Uterus (tissue), 4 donors: ENCODE measurements around the gene GPRASP3. TPM values are rescaled to one million over a fixed set of nuclear protein-coding genes. Genes with fewer than 3 reads are reported as not detected.

Experiments used
- DNase-seq, 2 donors: peaks; one replicate each; pipeline ENCODE4 v3.0.0-alpha.2; 2019 to 2020
- H3K27ac ChIP-seq, 2 donors: fragments of 200-600 bp; sonication (generic); 1 replicate in 1 of 2; 2 replicates in 1 of 2; pipeline ENCODE4 v1.5.1; 2016 to 2018
- H3K27me3 ChIP-seq, 2 donors: fragments of 200-600 bp; sonication (generic); one replicate each; pipeline ENCODE4 v1.5.1; 2018 to 2019; ENCODE audit warnings: control low read depth in 1 of 2
- H3K36me3 ChIP-seq, 2 donors: fragments of 200-600 bp; sonication (generic); one replicate each; pipeline ENCODE4 v1.5.1; 2019; ENCODE audit warnings: control low read depth in 1 of 2
- H3K4me1 ChIP-seq, 2 donors: fragments of 200-600 bp; sonication (generic); one replicate each; pipeline ENCODE4 v1.5.1; 2018 to 2019; ENCODE audit warnings: control low read depth in 1 of 2
- H3K4me3 ChIP-seq, 2 donors: fragments of 200-600 bp; sonication (generic); 1 replicate in 1 of 2; 2 replicates in 1 of 2; pipeline ENCODE4 v1.5.1; 2018 to 2019; ENCODE audit warnings: mild to moderate bottlenecking in 1 of 2
- H3K9me3 ChIP-seq, 2 donors: fragments of 200-600 bp; sonication (generic); one replicate each; pipeline ENCODE4 v1.5.1; 2019; ENCODE audit warnings: control low read depth in 1 of 2
- POLR2A ChIP-seq, 2 donors: fragments of 450-650 bp; IDR thresholded peaks; one replicate each; pipeline ENCODE4 v1.6.1; 2016; ENCODE audit warnings: antibody characterized with exemption in 2 of 2, mild to moderate bottlenecking in 1 of 2, moderate library complexity in 1 of 2
- intact Hi-C: fragments of 100-400 bp; cut with DNase I; formaldehyde crosslinking; loops from one replicate; pipeline ENCODE4 v1.15.1; 2023; ENCODE audit warnings: low total_unique reads
- total RNA-seq, 4 donors: library from RNA; depleted of rRNA in 3 of 4; stranded (reverse); fragments of >200 nt in 3 of 4; gene quantifications; one replicate each; pipeline versions ENCODE4 v1.1.0 to v1.2.4, GENCODE V29; 2014 to 2023
- TF ChIP-seq, protein P1 (sequence below), 4 experiments: fragments of 200-600 bp in 2 of 4; fragments of 450-650 bp in 2 of 4; sonication (generic) in 2 of 4; IDR thresholded peaks; one replicate each; pipeline ENCODE4 v1.5.1; 2016 to 2019; ENCODE audit warnings: antibody characterized with exemption in 4 of 4, mild to moderate bottlenecking in 2 of 4, moderate library complexity in 1 of 4
- donor health status: DM: yes; HTN: yes; CAD: no.

Gene GPRASP3
- total RNA-seq, 4 donors from 2014 or later, result 2.4 to 26.2 (median 11.9) TPM

DNA sequence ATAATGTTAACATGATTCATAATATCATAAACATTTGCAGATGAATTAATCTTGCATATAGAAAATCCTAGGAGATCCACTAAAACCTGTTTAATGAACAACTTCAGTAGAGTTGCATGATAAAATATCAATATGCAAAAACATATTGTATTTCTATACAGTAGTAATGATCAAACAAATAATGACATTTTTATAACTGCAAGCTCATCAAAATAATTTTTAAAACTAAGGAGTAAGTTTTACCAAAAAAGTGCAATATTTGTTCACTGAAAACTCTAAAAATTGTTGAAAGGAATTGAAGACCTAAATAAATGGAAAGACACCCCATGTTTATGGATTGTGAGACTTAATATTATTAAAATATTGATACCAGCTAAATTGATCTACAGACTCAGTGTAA is 24.2 kb upstream of the GPRASP3 start:
- H3K4me3 ChIP-seq, result no peak overlapping the region
- no peak for DNase-seq
- TF ChIP-seq, protein P1, sequence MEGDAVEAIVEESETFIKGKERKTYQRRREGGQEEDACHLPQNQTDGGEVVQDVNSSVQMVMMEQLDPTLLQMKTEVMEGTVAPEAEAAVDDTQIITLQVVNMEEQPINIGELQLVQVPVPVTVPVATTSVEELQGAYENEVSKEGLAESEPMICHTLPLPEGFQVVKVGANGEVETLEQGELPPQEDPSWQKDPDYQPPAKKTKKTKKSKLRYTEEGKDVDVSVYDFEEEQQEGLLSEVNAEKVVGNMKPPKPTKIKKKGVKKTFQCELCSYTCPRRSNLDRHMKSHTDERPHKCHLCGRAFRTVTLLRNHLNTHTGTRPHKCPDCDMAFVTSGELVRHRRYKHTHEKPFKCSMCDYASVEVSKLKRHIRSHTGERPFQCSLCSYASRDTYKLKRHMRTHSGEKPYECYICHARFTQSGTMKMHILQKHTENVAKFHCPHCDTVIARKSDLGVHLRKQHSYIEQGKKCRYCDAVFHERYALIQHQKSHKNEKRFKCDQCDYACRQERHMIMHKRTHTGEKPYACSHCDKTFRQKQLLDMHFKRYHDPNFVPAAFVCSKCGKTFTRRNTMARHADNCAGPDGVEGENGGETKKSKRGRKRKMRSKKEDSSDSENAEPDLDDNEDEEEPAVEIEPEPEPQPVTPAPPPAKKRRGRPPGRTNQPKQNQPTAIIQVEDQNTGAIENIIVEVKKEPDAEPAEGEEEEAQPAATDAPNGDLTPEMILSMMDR (IDR thresholded peaks at IDR 0.05), result no peak
- TF ChIP-seq POLR2A (IDR thresholded peaks at IDR 0.05), result no peak
- no peaks in the 10 kb centered on the region for H3K27me3 ChIP-seq
- no peaks in the 10 kb centered on the region for H3K9me3 ChIP-seq
- no peaks in the 10 kb centered on the region for H3K36me3 ChIP-seq
- no peaks in the 10 kb centered on the region for H3K4me1 ChIP-seq
- intact Hi-C loops, result no loop called here
- H3K27ac ChIP-seq, result no peak overlapping the region

DNA sequence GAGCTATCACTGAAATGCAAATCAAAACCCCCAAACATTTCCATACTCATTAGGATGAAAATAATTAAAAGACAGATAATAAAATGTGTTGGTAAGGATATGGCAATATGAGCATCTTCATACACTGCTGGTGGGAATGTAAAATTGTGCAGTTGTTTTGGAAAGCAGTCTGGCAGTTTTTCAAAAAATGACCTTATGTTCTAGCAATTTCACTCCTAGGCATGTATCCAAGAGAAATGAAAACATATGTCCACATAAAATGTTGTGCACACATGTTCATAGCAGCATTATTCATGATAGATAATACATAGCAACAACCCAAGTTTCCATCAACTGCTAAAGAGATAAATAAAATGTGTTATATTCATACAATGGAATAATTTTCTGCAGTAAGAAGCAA is 23.0 kb upstream of the GPRASP3 start:
- no peak overlapping the region for H3K27ac ChIP-seq
- no peak for TF ChIP-seq POLR2A (IDR thresholded peaks at IDR 0.05)
- TF ChIP-seq, protein P1 (IDR thresholded peaks at IDR 0.05), result no peak
- no peaks in the 10 kb centered on the region for H3K9me3 ChIP-seq
- H3K4me1 ChIP-seq, result no peaks in the 10 kb centered on the region
- H3K4me3 ChIP-seq, result no peak overlapping the region
- no peak for DNase-seq
- H3K27me3 ChIP-seq, result no peaks in the 10 kb centered on the region
- intact Hi-C loops, result no loop called here
- H3K36me3 ChIP-seq, result no peaks in the 10 kb centered on the region

DNA sequence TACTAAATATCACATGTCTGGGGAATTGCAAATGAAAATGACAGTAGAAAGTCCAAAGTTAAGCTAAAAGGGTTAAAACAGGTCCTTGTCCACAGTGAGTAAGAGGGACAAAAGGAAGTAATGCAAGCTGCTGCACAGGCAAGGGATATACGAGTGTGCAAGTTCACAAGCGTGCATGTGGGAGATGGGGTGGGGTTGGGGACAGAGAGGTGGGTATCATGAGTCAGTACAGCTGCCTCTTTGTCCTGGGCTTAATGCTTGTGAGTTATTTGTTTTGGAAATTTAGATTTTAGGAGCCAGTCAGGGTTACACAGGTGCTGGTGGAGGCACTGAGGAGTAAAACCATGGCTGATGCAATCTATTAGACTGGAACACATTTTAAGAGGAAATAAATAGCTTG is 11.6 kb upstream of the GPRASP3 start:
- intact Hi-C loops, result no loop called here
- Histone ChIP-seq H3K36me3 (no peaks in the 10 kb centered on the region), H3K4me3 (no peak overlapping the region), H3K9me3 (no peaks in the 10 kb centered on the region), H3K4me1 (no peaks in the 10 kb centered on the region), H3K27ac (no peak overlapping the region), H3K27me3 (no peaks in the 10 kb centered on the region)
- no peak for DNase-seq
- no peak for TF ChIP-seq POLR2A (IDR thresholded peaks at IDR 0.05)
- TF ChIP-seq, protein P1 (IDR thresholded peaks at IDR 0.05), result no peak

DNA sequence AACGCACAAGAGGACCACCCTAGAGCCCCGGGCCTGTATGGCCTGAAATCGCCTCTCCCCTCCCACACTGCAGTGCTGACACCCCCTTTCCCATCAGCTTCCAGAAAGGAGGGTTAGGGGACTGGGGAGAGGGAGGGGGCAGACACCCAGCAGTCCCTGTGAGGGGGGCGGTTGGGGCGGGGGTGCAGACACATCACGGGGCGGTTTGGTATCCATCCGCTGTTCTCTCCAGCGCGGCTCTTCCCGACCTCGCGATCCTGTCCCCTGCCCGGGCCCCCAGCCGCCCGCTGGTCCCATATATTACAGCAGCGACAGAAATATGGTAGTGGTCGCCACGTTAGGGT is 8.7 kb upstream of the GPRASP3 start:
- H3K27me3 ChIP-seq, result no peaks in the 10 kb centered on the region
- intact Hi-C loops, result no loop called here
- peak overlapping the region; percentile 49 to 62 for H3K4me3 ChIP-seq
- H3K4me1 ChIP-seq, result no peaks in the 10 kb centered on the region
- peak overlapping the region; percentile 85 to 91 for H3K27ac ChIP-seq
- no peaks in the 10 kb centered on the region for H3K36me3 ChIP-seq
- H3K9me3 ChIP-seq, result no peaks in the 10 kb centered on the region
- TF ChIP-seq POLR2A (IDR thresholded peaks at IDR 0.05), result no peak
- TF ChIP-seq, protein P1 (IDR thresholded peaks at IDR 0.05), result no peak
- DNase-seq, result no peak

DNA sequence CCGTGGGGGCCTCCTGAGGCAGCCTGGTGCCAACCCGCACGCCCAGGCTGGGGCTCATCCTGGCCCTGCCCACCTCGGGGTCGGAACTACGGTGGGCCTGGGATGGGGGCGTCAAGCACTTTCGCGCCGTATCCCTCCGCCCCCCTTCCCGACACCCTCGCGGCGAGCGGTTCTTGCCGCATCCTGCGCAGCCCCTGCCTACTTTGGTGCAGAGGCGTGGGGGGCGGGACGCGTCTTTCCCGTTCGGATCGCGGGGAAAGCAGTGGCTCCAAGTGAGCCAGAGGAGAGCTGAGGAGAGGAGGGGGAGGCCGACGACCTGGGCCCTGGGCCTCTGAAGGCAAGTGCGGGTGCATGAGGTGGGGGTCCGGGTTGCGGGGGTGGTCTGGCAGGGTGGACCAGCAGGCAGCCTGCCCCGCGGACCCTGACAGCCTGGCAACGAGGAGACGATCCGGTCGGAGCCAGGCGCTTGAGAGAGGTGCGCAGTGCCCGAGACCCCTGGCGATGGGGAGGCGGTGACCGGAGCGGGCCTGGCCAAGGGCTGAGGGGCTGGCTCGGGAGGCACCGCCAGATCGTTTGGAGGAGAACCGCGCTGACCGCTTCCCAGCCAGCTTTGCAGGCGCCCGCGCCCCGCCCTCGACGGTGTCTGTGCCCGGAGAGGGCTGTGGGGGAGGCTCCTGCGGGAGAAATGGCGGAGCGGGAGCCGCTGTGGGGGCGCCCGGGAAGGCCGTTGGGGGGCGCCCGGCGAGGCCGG is 8.2 kb upstream of the GPRASP3 start, which contains the start of gene GPRASP2:
TSS of gene GPRASP2 (plus strand) at position 233 of the 751 bp plus-strand sequence. CDS start 2,422 bp downstream, outside the sequence.
- peak within 1 kb of the TSS; percentile 49 to 62 for H3K4me3 ChIP-seq
- no peaks in the 10 kb centered on the region for H3K4me1 ChIP-seq
- TF ChIP-seq, protein P1 (IDR thresholded peaks at IDR 0.05), result no peak
- peak in 1 of 2 donors; percentile 18 for TF ChIP-seq POLR2A (IDR thresholded peaks at IDR 0.05)
- DNase-seq, result peak; percentile 57 to 61
- no peaks in the 10 kb centered on the region for H3K9me3 ChIP-seq
- intact Hi-C loops, result no loop called here
- peak within 1 kb of the TSS; percentile 85 to 91 for H3K27ac ChIP-seq
- H3K36me3 ChIP-seq, result no peaks in the 10 kb centered on the region
- H3K27me3 ChIP-seq, result no peaks in the 10 kb centered on the region
